ENCODE measurements around the gene CYB5D1. TPM values are rescaled to one million over a fixed set of nuclear protein-coding genes. Genes with fewer than 3 reads are reported as not detected.

Gene CYB5D1
- total RNA-seq, 2 experiments from 2014 or later = 18.1 to 24.8 TPM

- Histone ChIP-seq H3K4me2 (ENCODE audit: low read length) (no peak overlapping the region), H3K4me3 (ENCODE audit: low read depth, low read length, poor library complexity, severe bottlenecking) (no peak overlapping the region), H3K4me1 (ENCODE audit: insufficient read depth, low read length, poor library complexity, severe bottlenecking) (no peaks in the 10 kb centered on the region), H2AFZ (ENCODE audit: low read length) (no peak overlapping the region), H3K9me2 (ENCODE audit: insufficient read depth, low read length) (no peaks in the 10 kb centered on the region), H4K20me1 (ENCODE audit: insufficient read depth, low read length) (no peaks in the 10 kb centered on the region), H3K9me3 (ENCODE audit: low read length) (no peaks in the 10 kb centered on the region), H3K79me2 (ENCODE audit: insufficient read depth, low read depth, low read length) (no peaks in the 10 kb centered on the region), H3K27ac (ENCODE audit: low read depth, low read length, poor library complexity, severe bottlenecking) (no peak overlapping the region), H3K36me3 (ENCODE audit: insufficient read depth, low read length) (no peaks in the 10 kb centered on the region)
- intact Hi-C loops (cut with micrococcal nuclease; ENCODE audit: unreplicated experiment) = loop anchor here (10.0 kb wide), 1 partner anchor 66 kb away; no protein-coding TSS in a partner anchor
- ChIA-PET CTCF (ENCODE audit: unreplicated experiment) (no interaction called here), POLR2A (interaction anchor here (0.5 kb wide), 1 partner anchor 93 kb away, joined by 3 read pairs; no protein-coding TSS in a partner anchor)
- TF ChIP-seq, protein P1, sequence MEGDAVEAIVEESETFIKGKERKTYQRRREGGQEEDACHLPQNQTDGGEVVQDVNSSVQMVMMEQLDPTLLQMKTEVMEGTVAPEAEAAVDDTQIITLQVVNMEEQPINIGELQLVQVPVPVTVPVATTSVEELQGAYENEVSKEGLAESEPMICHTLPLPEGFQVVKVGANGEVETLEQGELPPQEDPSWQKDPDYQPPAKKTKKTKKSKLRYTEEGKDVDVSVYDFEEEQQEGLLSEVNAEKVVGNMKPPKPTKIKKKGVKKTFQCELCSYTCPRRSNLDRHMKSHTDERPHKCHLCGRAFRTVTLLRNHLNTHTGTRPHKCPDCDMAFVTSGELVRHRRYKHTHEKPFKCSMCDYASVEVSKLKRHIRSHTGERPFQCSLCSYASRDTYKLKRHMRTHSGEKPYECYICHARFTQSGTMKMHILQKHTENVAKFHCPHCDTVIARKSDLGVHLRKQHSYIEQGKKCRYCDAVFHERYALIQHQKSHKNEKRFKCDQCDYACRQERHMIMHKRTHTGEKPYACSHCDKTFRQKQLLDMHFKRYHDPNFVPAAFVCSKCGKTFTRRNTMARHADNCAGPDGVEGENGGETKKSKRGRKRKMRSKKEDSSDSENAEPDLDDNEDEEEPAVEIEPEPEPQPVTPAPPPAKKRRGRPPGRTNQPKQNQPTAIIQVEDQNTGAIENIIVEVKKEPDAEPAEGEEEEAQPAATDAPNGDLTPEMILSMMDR (conservative IDR thresholded peaks at IDR 0.05; ENCODE audit: low read length) = no peak
- no peak for TF ChIP-seq EZH2phosphoT487 (IDR thresholded peaks at IDR 0.05; ENCODE audit: borderline replicate concordance, low read depth, low read length)
- BruUV-seq (replicated peaks) = no TSS peak
- DNase-seq (ENCODE audit: low spot score) = no peak
Observed at GRCh38 chr17:7811251-7811650, 46.6 kb upstream of the CYB5D1 start.

- TF ChIP-seq EZH2phosphoT487 (IDR thresholded peaks at IDR 0.05; ENCODE audit: borderline replicate concordance, low read depth, low read length) = no peak
- TF ChIP-seq, protein P1 (conservative IDR thresholded peaks at IDR 0.05; ENCODE audit: low read length) = no peak
- Histone ChIP-seq H3K27ac (ENCODE audit: low read depth, low read length, poor library complexity, severe bottlenecking) (no peak overlapping the region), H3K9me2 (ENCODE audit: insufficient read depth, low read length) (no peaks in the 10 kb centered on the region), H3K4me3 (ENCODE audit: low read depth, low read length, poor library complexity, severe bottlenecking) (no peak overlapping the region), H3K9me3 (ENCODE audit: low read length) (no peaks in the 10 kb centered on the region), H2AFZ (ENCODE audit: low read length) (no peak overlapping the region), H3K36me3 (ENCODE audit: insufficient read depth, low read length) (no peaks in the 10 kb centered on the region), H3K4me1 (ENCODE audit: insufficient read depth, low read length, poor library complexity, severe bottlenecking) (no peaks in the 10 kb centered on the region), H4K20me1 (ENCODE audit: insufficient read depth, low read length) (no peaks in the 10 kb centered on the region), H3K79me2 (ENCODE audit: insufficient read depth, low read depth, low read length) (no peaks in the 10 kb centered on the region), H3K4me2 (ENCODE audit: low read length) (no peak overlapping the region)
- ChIA-PET POLR2A (no interaction called here), CTCF (ENCODE audit: unreplicated experiment) (no interaction called here)
- BruUV-seq (replicated peaks) = no TSS peak
- DNase-seq (ENCODE audit: low spot score) = no peak
- intact Hi-C loops (cut with micrococcal nuclease; ENCODE audit: unreplicated experiment) = loop anchor here (10.0 kb wide), 1 partner anchor 70 kb away; no protein-coding TSS in a partner anchor
Observed at GRCh38 chr17:7814969-7815368, 42.8 kb upstream of the CYB5D1 start.

GRCh38 chr17:7816926-7817642 lies 40.7 kb upstream of the CYB5D1 start:
- H2AFZ ChIP-seq (ENCODE audit: low read length) = no peak overlapping the region
- no peaks in the 10 kb centered on the region for H3K9me3 ChIP-seq (ENCODE audit: low read length)
- ChIA-PET CTCF (ENCODE audit: unreplicated experiment) (no interaction called here), POLR2A (no interaction called here)
- no peaks in the 10 kb centered on the region for H3K36me3 ChIP-seq (ENCODE audit: insufficient read depth, low read length)
- H4K20me1 ChIP-seq (ENCODE audit: insufficient read depth, low read length) = no peaks in the 10 kb centered on the region
- no peak for DNase-seq (ENCODE audit: low spot score)
- no peak overlapping the region for H3K4me2 ChIP-seq (ENCODE audit: low read length)
- no peak overlapping the region for H3K4me3 ChIP-seq (ENCODE audit: low read depth, low read length, poor library complexity, severe bottlenecking)
- TF ChIP-seq EZH2phosphoT487 (IDR thresholded peaks at IDR 0.05; ENCODE audit: borderline replicate concordance, low read depth, low read length) = no peak
- TF ChIP-seq, protein P1 (conservative IDR thresholded peaks at IDR 0.05; ENCODE audit: low read length) = no peak
- H3K4me1 ChIP-seq (ENCODE audit: insufficient read depth, low read length, poor library complexity, severe bottlenecking) = no peaks in the 10 kb centered on the region
- no peaks in the 10 kb centered on the region for H3K79me2 ChIP-seq (ENCODE audit: insufficient read depth, low read depth, low read length)
- no TSS peak for BruUV-seq (replicated peaks)
- H3K27ac ChIP-seq (ENCODE audit: low read depth, low read length, poor library complexity, severe bottlenecking) = no peak overlapping the region
- intact Hi-C loops (cut with micrococcal nuclease; ENCODE audit: unreplicated experiment) = loop anchor here (10.0 kb wide), 1 partner anchor 72 kb away; no protein-coding TSS in a partner anchor
- no peaks in the 10 kb centered on the region for H3K9me2 ChIP-seq (ENCODE audit: insufficient read depth, low read length)

All from OCI-LY7 (cell line).